GM23338 (cell line): ENCODE measurements around the gene GRIN3A. TPM values are rescaled to one million over a fixed set of nuclear protein-coding genes. Genes with fewer than 3 reads are reported as not detected.

Source experiments
- ATAC-seq: fragments of 200-7000 bp; cut with Tn5 transposase; 3 replicates; pipeline ENCODE4 v1.9.1; 2020
- DNase-seq: peaks from one replicate; pipeline ENCODE4 v3.0.0-alpha.2; 2015; ENCODE audit warnings: low spot score
- H2AFZ ChIP-seq: fragments of 200-600 bp; sonication (generic); 2 replicates; pipeline ENCODE4 v1.8.0; 2016; ENCODE audit warnings: antibody characterized with exemption, mild to moderate bottlenecking, moderate library complexity
- H3F3A ChIP-seq: fragments of 200-600 bp; sonication (generic); replicated peaks from 2 replicates; pipeline ENCODE4 v1.8.0; 2017; ENCODE audit warnings: antibody characterized with exemption, mixed run types, low read depth
- H3K27ac ChIP-seq: fragments of 200-600 bp; sonication (generic); 2 replicates; pipeline ENCODE4 v1.6.1; 2016; ENCODE audit warnings: low read depth
- H3K27me3 ChIP-seq: fragments of 200-600 bp; sonication (generic); 2 replicates; pipeline ENCODE4 v1.8.0; 2016; ENCODE audit warnings: mild to moderate bottlenecking, mixed run types, moderate library complexity; ENCODE audit not compliant: insufficient read depth
- H3K36me3 ChIP-seq: fragments of 200-600 bp; sonication (generic); 2 replicates; pipeline ENCODE4 v1.8.0; 2016; ENCODE audit warnings: mild to moderate bottlenecking; ENCODE audit not compliant: insufficient read depth
- H3K4me1 ChIP-seq: fragments of 200-600 bp; sonication (generic); 2 replicates; pipeline ENCODE4 v1.8.0; 2016; ENCODE audit warnings: mild to moderate bottlenecking, moderate library complexity; ENCODE audit not compliant: insufficient read depth
- H3K4me2 ChIP-seq: fragments of 200-600 bp; sonication (generic); 2 replicates; pipeline ENCODE4 v1.7.1; 2017; ENCODE audit warnings: mixed run types
- H3K4me3 ChIP-seq: fragments of 200-600 bp; sonication (generic); 2 replicates; pipeline ENCODE4 v1.6.1; 2016; ENCODE audit warnings: mixed run types
- H3K79me2 ChIP-seq: fragments of 200-600 bp; sonication (generic); replicated peaks from 2 replicates; pipeline ENCODE4 v1.8.0; 2017; ENCODE audit warnings: mild to moderate bottlenecking; ENCODE audit not compliant: insufficient read depth
- H3K9me2 ChIP-seq: fragments of 200-600 bp; sonication (generic); 2 replicates; pipeline ENCODE4 v1.8.0; 2017; ENCODE audit not compliant: insufficient read depth
- H4K20me1 ChIP-seq: fragments of 200-600 bp; sonication (generic); replicated peaks from 2 replicates; pipeline ENCODE4 v1.8.0; 2017; ENCODE audit warnings: mild to moderate bottlenecking; ENCODE audit not compliant: insufficient read depth
- H3K27ac Mint-ChIP-seq: 2 replicates; pipeline ENCODE4 v1.8.0; 2020; ENCODE audit warnings: inconsistent platforms, mild to moderate bottlenecking, moderate library complexity, mixed read lengths
- H3K27me3 Mint-ChIP-seq: 3 replicates; pipeline ENCODE4 v1.8.0; 2022; ENCODE audit warnings: low read depth, mild to moderate bottlenecking, moderate library complexity, mixed read lengths, inconsistent platforms; ENCODE audit not compliant: insufficient read depth, poor library complexity
- H3K36me3 Mint-ChIP-seq: 3 replicates; pipeline ENCODE4 v1.8.0; 2021; ENCODE audit warnings: low read depth, mild to moderate bottlenecking, inconsistent platforms, moderate library complexity, mixed read lengths
- H3K4me1 Mint-ChIP-seq: 3 replicates; pipeline ENCODE4 v1.8.0; 2020; ENCODE audit warnings: mild to moderate bottlenecking, inconsistent platforms, mixed read lengths
- H3K4me3 Mint-ChIP-seq: 3 replicates; pipeline ENCODE4 v1.8.0; 2021; ENCODE audit warnings: moderate library complexity, mild to moderate bottlenecking, inconsistent platforms, mixed read lengths
- H3K9me3 Mint-ChIP-seq: 3 replicates; pipeline ENCODE4 v1.8.0; 2020; ENCODE audit warnings: moderate library complexity, mild to moderate bottlenecking, inconsistent platforms, mixed read lengths
- EZH2phosphoT487 ChIP-seq: fragments of 200-600 bp; sonication (generic); IDR thresholded peaks from one replicate; pipeline ENCODE4 v1.8.1; 2018; ENCODE audit warnings: antibody characterized with exemption; ENCODE audit not compliant: unreplicated experiment
- NANOG ChIP-seq: IDR thresholded peaks from 2 replicates; pipeline ENCODE4 v1.6.1; 2016; ENCODE audit warnings: antibody characterized with exemption, borderline replicate concordance
- POLR2AphosphoS5 ChIP-seq: IDR thresholded peaks from 2 replicates; pipeline ENCODE4 v1.6.1; 2016; ENCODE audit warnings: antibody characterized with exemption, low read depth
- STAT1 ChIP-seq: IDR thresholded peaks from one replicate; pipeline ENCODE4 v1.6.1; 2016; ENCODE audit warnings: antibody characterized with exemption; ENCODE audit not compliant: unreplicated experiment
- ZNF114 ChIP-seq: fragments of 250-450 bp; sonication (Bioruptor Pico); IDR thresholded peaks from 2 replicates; pipeline ENCODE4 v1.5.0; 2020; ENCODE audit warnings: mild to moderate bottlenecking, moderate library complexity
- ZNF331 ChIP-seq: fragments of 250-450 bp; sonication (Bioruptor Pico); IDR thresholded peaks from 2 replicates; pipeline ENCODE4 v1.5.0; 2020; ENCODE audit warnings: low read depth, mild to moderate bottlenecking, moderate library complexity
- polyA plus RNA-seq: library from polyadenylated mRNA; unstranded; fragments of >200 nt; fragmentation: Nextera tagmentation; extraction: Ambion mirVana; gene quantifications from 2 replicates; pipeline ENCODE4 v1.2.1, GENCODE V29; 2016
- total RNA-seq: library from RNA; depleted of rRNA; stranded (reverse); fragments of >200 nt; shearing (Covaris generic); gene quantifications from 2 replicates; pipeline ENCODE4 v1.2.3, GENCODE V29; 2014
- TF ChIP-seq, protein P1 (sequence below), 2 experiments: fragments of 200-600 bp in 1 of 2; sonication (generic) in 1 of 2; conservative IDR thresholded peaks; 2 replicates each; pipeline versions ENCODE4 v1.5.1 to v1.6.1; 2016 to 2017; ENCODE audit warnings: antibody characterized with exemption in 2 of 2, low read depth in 2 of 2, mild to moderate bottlenecking in 2 of 2, moderate library complexity in 1 of 2
- TF ChIP-seq, protein P2 (sequence below): IDR thresholded peaks from 2 replicates; pipeline ENCODE4 v1.6.1; 2016; ENCODE audit warnings: antibody characterized with exemption
- TF ChIP-seq, protein P3 (sequence below): fragments of 250-450 bp; sonication (Bioruptor Pico); IDR thresholded peaks from 2 replicates; pipeline ENCODE4 v1.5.0; 2020; ENCODE audit warnings: mild to moderate bottlenecking, moderate library complexity
- TF ChIP-seq, protein P4 (sequence below): IDR thresholded peaks from one replicate; pipeline ENCODE4 v1.6.1; 2018; ENCODE audit warnings: antibody characterized with exemption; ENCODE audit not compliant: unreplicated experiment

Gene GRIN3A
- total and polyA plus RNA-seq, 2 experiments from 2014 or later, result 0.03 to 0.05 TPM

DNA sequence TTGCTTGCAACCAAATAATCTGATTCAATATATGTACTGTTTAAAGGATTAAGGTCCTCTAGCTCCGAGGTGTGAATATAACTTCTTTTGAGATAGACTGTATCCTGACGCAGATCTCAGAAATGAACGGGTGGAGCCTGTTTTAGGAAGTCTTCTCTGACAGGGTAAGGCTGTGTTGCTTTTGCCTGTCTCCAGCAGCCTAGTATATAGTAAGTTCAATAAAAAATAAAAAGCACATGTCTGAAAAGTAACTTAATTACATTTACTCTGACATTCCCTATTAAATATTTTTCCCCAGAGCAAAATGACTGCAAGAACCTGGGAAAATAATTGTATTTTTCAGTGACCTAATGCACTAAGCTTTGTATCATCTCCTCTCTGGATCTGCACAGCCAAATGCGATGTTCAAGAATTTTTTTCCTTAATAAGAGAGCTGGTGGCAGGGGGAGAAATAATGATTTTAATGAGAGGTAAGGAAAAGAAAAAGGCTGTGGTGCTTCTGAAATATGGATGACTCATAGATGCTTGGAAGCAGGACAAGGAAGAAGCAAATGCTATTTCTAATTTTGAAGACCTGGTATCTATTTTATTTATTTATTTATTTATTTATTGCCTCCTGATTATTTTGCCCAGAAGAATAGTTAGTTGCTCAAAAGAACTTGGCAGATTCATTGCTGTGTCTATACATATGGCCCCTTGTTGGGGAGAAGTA is 151.0 kb downstream of the GRIN3A start:
- H3K4me1 ChIP-seq, result peaks cover 22% of the 10 kb centered on the region
- no peak overlapping the region for H3K4me2 ChIP-seq
- Mint-ChIP-seq H3K27ac (no peak overlapping the region), H3K36me3 (no peaks in the 10 kb centered on the region), H3K9me3 (no peaks in the 10 kb centered on the region; the same call in 2 of the 3 replicates), H3K4me1 (peaks cover 15% of the 10 kb centered on the region), H3K4me3 (no peak overlapping the region), H3K27me3 (peaks cover 5% of the 10 kb centered on the region)
- no peak for TF ChIP-seq ZNF331 (CRISPR knock-in tag)
- TF ChIP-seq ZNF114 (CRISPR knock-in tag), result no peak
- TF ChIP-seq STAT1, result no peak
- TF ChIP-seq, protein P1, sequence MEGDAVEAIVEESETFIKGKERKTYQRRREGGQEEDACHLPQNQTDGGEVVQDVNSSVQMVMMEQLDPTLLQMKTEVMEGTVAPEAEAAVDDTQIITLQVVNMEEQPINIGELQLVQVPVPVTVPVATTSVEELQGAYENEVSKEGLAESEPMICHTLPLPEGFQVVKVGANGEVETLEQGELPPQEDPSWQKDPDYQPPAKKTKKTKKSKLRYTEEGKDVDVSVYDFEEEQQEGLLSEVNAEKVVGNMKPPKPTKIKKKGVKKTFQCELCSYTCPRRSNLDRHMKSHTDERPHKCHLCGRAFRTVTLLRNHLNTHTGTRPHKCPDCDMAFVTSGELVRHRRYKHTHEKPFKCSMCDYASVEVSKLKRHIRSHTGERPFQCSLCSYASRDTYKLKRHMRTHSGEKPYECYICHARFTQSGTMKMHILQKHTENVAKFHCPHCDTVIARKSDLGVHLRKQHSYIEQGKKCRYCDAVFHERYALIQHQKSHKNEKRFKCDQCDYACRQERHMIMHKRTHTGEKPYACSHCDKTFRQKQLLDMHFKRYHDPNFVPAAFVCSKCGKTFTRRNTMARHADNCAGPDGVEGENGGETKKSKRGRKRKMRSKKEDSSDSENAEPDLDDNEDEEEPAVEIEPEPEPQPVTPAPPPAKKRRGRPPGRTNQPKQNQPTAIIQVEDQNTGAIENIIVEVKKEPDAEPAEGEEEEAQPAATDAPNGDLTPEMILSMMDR (conservative IDR thresholded peaks at IDR 0.05; ENCODE audit: low read depth in 2 of 2), result no peak
- TF ChIP-seq, protein P2, sequence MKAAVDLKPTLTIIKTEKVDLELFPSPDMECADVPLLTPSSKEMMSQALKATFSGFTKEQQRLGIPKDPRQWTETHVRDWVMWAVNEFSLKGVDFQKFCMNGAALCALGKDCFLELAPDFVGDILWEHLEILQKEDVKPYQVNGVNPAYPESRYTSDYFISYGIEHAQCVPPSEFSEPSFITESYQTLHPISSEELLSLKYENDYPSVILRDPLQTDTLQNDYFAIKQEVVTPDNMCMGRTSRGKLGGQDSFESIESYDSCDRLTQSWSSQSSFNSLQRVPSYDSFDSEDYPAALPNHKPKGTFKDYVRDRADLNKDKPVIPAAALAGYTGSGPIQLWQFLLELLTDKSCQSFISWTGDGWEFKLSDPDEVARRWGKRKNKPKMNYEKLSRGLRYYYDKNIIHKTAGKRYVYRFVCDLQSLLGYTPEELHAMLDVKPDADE, result no peak
- no peak for TF ChIP-seq NANOG
- TF ChIP-seq, protein P3, sequence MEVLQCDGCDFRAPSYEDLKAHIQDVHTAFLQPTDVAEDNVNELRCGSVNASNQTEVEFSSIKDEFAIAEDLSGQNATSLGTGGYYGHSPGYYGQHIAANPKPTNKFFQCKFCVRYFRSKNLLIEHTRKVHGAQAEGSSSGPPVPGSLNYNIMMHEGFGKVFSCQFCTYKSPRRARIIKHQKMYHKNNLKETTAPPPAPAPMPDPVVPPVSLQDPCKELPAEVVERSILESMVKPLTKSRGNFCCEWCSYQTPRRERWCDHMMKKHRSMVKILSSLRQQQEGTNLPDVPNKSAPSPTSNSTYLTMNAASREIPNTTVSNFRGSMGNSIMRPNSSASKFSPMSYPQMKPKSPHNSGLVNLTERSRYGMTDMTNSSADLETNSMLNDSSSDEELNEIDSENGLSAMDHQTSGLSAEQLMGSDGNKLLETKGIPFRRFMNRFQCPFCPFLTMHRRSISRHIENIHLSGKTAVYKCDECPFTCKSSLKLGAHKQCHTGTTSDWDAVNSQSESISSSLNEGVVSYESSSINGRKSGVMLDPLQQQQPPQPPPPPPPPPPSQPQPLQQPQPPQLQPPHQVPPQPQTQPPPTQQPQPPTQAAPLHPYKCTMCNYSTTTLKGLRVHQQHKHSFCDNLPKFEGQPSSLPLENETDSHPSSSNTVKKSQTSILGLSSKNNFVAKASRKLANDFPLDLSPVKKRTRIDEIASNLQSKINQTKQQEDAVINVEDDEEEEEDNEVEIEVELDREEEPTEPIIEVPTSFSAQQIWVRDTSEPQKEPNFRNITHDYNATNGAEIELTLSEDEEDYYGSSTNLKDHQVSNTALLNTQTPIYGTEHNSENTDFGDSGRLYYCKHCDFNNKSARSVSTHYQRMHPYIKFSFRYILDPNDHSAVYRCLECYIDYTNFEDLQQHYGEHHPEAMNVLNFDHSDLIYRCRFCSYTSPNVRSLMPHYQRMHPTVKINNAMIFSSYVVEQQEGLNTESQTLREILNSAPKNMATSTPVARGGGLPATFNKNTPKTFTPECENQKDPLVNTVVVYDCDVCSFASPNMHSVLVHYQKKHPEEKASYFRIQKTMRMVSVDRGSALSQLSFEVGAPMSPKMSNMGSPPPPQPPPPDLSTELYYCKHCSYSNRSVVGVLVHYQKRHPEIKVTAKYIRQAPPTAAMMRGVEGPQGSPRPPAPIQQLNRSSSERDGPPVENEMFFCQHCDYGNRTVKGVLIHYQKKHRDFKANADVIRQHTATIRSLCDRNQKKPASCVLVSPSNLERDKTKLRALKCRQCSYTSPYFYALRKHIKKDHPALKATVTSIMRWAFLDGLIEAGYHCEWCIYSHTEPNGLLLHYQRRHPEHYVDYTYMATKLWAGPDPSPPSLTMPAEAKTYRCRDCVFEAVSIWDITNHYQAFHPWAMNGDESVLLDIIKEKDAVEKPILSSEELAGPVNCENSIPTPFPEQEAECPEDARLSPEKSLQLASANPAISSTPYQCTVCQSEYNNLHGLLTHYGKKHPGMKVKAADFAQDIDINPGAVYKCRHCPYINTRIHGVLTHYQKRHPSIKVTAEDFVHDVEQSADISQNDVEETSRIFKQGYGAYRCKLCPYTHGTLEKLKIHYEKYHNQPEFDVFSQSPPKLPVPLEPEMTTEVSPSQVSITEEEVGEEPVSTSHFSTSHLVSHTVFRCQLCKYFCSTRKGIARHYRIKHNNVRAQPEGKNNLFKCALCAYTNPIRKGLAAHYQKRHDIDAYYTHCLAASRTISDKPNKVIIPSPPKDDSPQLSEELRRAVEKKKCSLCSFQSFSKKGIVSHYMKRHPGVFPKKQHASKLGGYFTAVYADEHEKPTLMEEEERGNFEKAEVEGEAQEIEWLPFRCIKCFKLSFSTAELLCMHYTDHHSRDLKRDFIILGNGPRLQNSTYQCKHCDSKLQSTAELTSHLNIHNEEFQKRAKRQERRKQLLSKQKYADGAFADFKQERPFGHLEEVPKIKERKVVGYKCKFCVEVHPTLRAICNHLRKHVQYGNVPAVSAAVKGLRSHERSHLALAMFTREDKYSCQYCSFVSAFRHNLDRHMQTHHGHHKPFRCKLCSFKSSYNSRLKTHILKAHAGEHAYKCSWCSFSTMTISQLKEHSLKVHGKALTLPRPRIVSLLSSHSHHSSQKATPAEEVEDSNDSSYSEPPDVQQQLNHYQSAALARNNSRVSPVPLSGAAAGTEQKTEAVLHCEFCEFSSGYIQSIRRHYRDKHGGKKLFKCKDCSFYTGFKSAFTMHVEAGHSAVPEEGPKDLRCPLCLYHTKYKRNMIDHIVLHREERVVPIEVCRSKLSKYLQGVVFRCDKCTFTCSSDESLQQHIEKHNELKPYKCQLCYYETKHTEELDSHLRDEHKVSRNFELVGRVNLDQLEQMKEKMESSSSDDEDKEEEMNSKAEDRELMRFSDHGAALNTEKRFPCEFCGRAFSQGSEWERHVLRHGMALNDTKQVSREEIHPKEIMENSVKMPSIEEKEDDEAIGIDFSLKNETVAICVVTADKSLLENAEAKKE, result no peak
- no peak for TF ChIP-seq POLR2AphosphoS5
- no peak for TF ChIP-seq EZH2phosphoT487
- TF ChIP-seq, protein P4, sequence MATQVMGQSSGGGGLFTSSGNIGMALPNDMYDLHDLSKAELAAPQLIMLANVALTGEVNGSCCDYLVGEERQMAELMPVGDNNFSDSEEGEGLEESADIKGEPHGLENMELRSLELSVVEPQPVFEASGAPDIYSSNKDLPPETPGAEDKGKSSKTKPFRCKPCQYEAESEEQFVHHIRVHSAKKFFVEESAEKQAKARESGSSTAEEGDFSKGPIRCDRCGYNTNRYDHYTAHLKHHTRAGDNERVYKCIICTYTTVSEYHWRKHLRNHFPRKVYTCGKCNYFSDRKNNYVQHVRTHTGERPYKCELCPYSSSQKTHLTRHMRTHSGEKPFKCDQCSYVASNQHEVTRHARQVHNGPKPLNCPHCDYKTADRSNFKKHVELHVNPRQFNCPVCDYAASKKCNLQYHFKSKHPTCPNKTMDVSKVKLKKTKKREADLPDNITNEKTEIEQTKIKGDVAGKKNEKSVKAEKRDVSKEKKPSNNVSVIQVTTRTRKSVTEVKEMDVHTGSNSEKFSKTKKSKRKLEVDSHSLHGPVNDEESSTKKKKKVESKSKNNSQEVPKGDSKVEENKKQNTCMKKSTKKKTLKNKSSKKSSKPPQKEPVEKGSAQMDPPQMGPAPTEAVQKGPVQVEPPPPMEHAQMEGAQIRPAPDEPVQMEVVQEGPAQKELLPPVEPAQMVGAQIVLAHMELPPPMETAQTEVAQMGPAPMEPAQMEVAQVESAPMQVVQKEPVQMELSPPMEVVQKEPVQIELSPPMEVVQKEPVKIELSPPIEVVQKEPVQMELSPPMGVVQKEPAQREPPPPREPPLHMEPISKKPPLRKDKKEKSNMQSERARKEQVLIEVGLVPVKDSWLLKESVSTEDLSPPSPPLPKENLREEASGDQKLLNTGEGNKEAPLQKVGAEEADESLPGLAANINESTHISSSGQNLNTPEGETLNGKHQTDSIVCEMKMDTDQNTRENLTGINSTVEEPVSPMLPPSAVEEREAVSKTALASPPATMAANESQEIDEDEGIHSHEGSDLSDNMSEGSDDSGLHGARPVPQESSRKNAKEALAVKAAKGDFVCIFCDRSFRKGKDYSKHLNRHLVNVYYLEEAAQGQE, result no peak
- H3K4me3 ChIP-seq, result no peak overlapping the region
- H3K36me3 ChIP-seq, result no peaks in the 10 kb centered on the region
- no peaks in the 10 kb centered on the region for H4K20me1 ChIP-seq
- H3K27ac ChIP-seq, result no peak overlapping the region
- no peaks in the 10 kb centered on the region for H3F3A ChIP-seq
- no peak overlapping the region for H2AFZ ChIP-seq
- no peaks in the 10 kb centered on the region for H3K27me3 ChIP-seq
- peaks cover 4% of the 10 kb centered on the region for H3K9me2 ChIP-seq
- ATAC-seq, result no peak
- no peaks in the 10 kb centered on the region for H3K79me2 ChIP-seq
- DNase-seq, result no peak
